RWPE2 (cell line): ENCODE data around the gene NLRC4.

Experiments used
- ATAC-seq: fragments of 200-7000 bp; cut with Tn5 transposase; 3 replicates; pipeline ENCODE4 v1.9.1; 2021; ENCODE audit warnings: low read depth
- DNase-seq: peaks from one replicate; pipeline ENCODE4 v3.0.0-alpha.2; 2020; ENCODE audit warnings: low spot score
- H3K27ac ChIP-seq: fragments of 450-650 bp; 2 replicates; pipeline ENCODE4 v1.5.1; 2017; ENCODE audit warnings: mild to moderate bottlenecking; ENCODE audit not compliant: poor library complexity, severe bottlenecking
- H3K27me3 ChIP-seq: fragments of 250-450 bp; sonication (Bioruptor Pico); 2 replicates; pipeline ENCODE4 v1.5.1; 2021; ENCODE audit warnings: mild to moderate bottlenecking, moderate library complexity; ENCODE audit not compliant: insufficient read depth, poor library complexity, severe bottlenecking
- H3K36me3 ChIP-seq: fragments of 250-450 bp; sonication (Bioruptor Pico); 2 replicates; pipeline ENCODE4 v1.5.1; 2020; ENCODE audit warnings: low read depth, mild to moderate bottlenecking, moderate library complexity
- H3K4me1 ChIP-seq: fragments of 250-450 bp; sonication (Bioruptor Pico); 2 replicates; pipeline ENCODE4 v1.5.1; 2021; ENCODE audit warnings: mild to moderate bottlenecking, moderate library complexity; ENCODE audit not compliant: insufficient read depth, poor library complexity, severe bottlenecking
- H3K4me3 ChIP-seq: fragments of 250-450 bp; sonication (Bioruptor Pico); 2 replicates; pipeline ENCODE4 v1.5.1; 2021; ENCODE audit warnings: mild to moderate bottlenecking, moderate library complexity; ENCODE audit not compliant: severe bottlenecking
- H3K9me3 ChIP-seq: fragments of 250-450 bp; sonication (Bioruptor Pico); 2 replicates; pipeline ENCODE4 v1.5.1; 2021; ENCODE audit warnings: mild to moderate bottlenecking, moderate library complexity; ENCODE audit not compliant: severe bottlenecking
- CTCF ChIP-seq: fragments of 450-650 bp; IDR thresholded peaks from one replicate; pipeline ENCODE4 v1.5.1; 2017; ENCODE audit warnings: mild to moderate bottlenecking, moderate library complexity; ENCODE audit not compliant: poor library complexity, severe bottlenecking

Gene NLRC4

GRCh38 chr2:32235315-32235714, 29.4 kb downstream of the NLRC4 start:
- Histone ChIP-seq H3K4me1 (peaks cover 17% of the 10 kb centered on the region), H3K27ac (peak overlapping the region; percentile 19), H3K27me3 (no peaks in the 10 kb centered on the region), H3K4me3 (no peak overlapping the region), H3K9me3 (peaks cover 3% of the 10 kb centered on the region), H3K36me3 (no peaks in the 10 kb centered on the region; the same call in 1 of the 2 replicates)
- TF ChIP-seq CTCF: no peak
- DNase-seq (peak; percentile 68), ATAC-seq (peak; percentile 94)

GRCh38 chr2:32231959-32232358, 32.7 kb downstream of the NLRC4 start:
- peaks cover 17% of the 10 kb centered on the region for H3K4me1 ChIP-seq
- no peak for TF ChIP-seq CTCF
- peak; percentile 57; the same call in 2 of the 3 replicates for ATAC-seq
- DNase-seq: no peak
- peaks cover 3% of the 10 kb centered on the region for H3K9me3 ChIP-seq
- H3K36me3 ChIP-seq: no peaks in the 10 kb centered on the region
- no peaks in the 10 kb centered on the region for H3K27me3 ChIP-seq
- no peak overlapping the region for H3K27ac ChIP-seq
- no peak overlapping the region for H3K4me3 ChIP-seq

GRCh38 chr2:32229635-32230034, 35.1 kb downstream of the NLRC4 start:
- Histone ChIP-seq H3K36me3 (0 out of 2 replicates have a peak, but pooled peaks cover 3% of the 10 kb centered on the region), H3K27ac (no peak overlapping the region), H3K27me3 (no peaks in the 10 kb centered on the region), H3K4me3 (no peak overlapping the region), H3K9me3 (no peaks in the 10 kb centered on the region), H3K4me1 (peaks cover 9% of the 10 kb centered on the region)
- ATAC-seq (no peak), DNase-seq (no peak)
- no peak for TF ChIP-seq CTCF

- Histone ChIP-seq H3K27me3 (no peaks in the 10 kb centered on the region), H3K4me1 (peaks cover 9% of the 10 kb centered on the region), H3K4me3 (no peak overlapping the region), H3K27ac (no peak overlapping the region), H3K9me3 (no peaks in the 10 kb centered on the region), H3K36me3 (peaks cover 13% of the 10 kb centered on the region; the same call in 1 of the 2 replicates)
- TF ChIP-seq CTCF: no peak
- ATAC-seq (no peak), DNase-seq (no peak)
These were observed 36.5 kb downstream of the NLRC4 start for GRCh38 chr2:32228181-32228580.

- Histone ChIP-seq H3K4me3 (no peak overlapping the region), H3K27ac (no peak overlapping the region), H3K27me3 (no peaks in the 10 kb centered on the region), H3K4me1 (peaks cover 8% of the 10 kb centered on the region), H3K36me3 (peaks cover 20% of the 10 kb centered on the region), H3K9me3 (no peaks in the 10 kb centered on the region)
- no peak for TF ChIP-seq CTCF
- no peak for DNase-seq
- no peak for ATAC-seq
These were observed 37.2 kb downstream of the NLRC4 start for GRCh38 chr2:32227492-32227891.
